LNCAP (cell line): Measurements from ENCODE around the gene DAND5.

Experiments used
- CTCF ChIP-seq: fragments of 450-650 bp; IDR thresholded peaks from 2 replicates; pipeline ENCODE4 v1.5.1; 2017; ENCODE audit warnings: mild to moderate bottlenecking

DAND5 gene

GRCh38 chr19:12990431-12990830, 21.1 kb downstream of the DAND5 start:
- no peak for TF ChIP-seq CTCF

- no peak for TF ChIP-seq CTCF
Observed at GRCh38 chr19:12990853-12991252, 21.5 kb downstream of the DAND5 start.

GRCh38 chr19:12991296-12991695, 21.9 kb downstream of the DAND5 start:
- TF ChIP-seq CTCF, result no peak

- no peak for TF ChIP-seq CTCF
Observed at GRCh38 chr19:12992729-12993128, 23.4 kb downstream of the DAND5 start.

- no peak for TF ChIP-seq CTCF
Observed at GRCh38 chr19:12993562-12993961, 24.2 kb downstream of the DAND5 start.

DNA sequence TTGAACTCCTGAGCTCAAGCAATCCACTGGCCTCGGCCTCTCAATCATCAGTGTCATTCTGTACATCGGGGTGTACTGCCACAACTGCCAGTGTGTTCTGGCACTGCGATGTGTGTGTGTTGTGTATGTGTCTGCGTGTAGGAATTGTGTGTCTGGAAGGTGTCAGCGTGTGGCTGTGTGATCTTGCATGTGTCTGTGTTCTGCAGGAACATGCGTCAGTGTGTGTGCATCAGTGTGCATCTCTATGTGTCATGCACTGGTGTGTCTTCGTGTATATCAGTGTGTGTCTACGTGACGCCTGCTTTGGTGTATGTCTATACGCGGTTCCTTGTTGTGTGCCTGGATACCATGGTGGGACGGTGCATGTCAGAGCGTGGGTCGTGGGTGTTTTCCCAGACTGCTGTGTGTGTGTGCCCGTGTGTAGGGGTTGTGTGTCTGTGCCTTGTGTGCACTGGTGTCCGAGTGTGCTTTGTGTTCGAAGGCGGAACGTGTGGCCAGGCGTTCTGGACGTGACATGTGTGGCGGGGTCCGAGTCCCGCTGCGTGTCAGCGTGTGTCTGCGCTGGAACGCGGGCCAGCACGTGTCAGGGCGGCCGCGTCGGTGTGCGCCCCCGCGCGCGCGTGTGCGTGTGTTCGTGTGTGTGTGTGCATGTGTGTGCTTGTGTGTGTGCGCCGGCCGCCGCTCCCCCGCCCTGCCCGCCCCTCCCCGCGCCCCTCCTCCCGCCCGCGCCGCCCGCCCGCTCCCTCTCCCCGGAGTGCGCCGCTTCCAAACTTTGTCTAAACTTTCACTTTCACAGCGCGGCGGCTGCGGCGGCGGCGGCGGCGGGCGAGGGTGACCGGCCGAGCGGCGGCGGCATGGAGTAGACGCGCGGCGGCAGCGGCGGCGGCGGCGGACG, 25.6 kb downstream of the DAND5 start, which contains the start of gene NFIX:
Gene NFIX, plus strand, starts transcription at position 775 of the 895 bp plus-strand sequence. CDS start 363 bp downstream, outside the sequence.
- TF ChIP-seq CTCF, result no peak

- no peak for TF ChIP-seq CTCF
Observed at GRCh38 chr19:12995596-12996405, 26.4 kb downstream of the DAND5 start.
